ENCODE measurements around the gene MRPL27. TPM values are rescaled to one million over a fixed set of nuclear protein-coding genes. Genes with fewer than 3 reads are reported as not detected.

MRPL27 gene
- polyA plus RNA-seq, 1 donor from 2014 or later = 118 TPM

DNA sequence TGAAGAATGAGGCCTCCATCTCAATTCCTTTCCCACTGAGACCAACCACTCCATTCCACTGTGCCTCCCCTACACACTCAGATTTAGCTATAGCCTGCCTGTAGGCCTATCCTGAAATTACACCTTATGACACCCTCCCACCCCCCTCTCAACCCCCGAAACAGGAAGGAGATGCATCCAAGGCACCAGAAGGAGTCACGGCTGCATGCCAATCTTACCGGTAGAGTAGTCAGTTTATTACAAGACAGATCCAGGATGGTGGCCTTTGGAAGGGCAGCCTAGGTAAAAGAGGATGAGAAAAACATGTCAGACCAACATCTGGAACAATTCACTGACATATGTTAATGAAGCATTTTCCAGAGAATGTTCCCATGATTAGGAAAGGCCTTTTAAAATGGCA, 21.7 kb upstream of the MRPL27 start:
- Histone ChIP-seq H3K36me3 (ENCODE audit: insufficient read depth, low read length) (no peaks in the 10 kb centered on the region), H3K79me2 (replicated peaks; ENCODE audit: insufficient read depth, low read length) (peaks cover 15% of the 10 kb centered on the region), H3K4me2 (ENCODE audit: low read length) (no peak overlapping the region)

DNA sequence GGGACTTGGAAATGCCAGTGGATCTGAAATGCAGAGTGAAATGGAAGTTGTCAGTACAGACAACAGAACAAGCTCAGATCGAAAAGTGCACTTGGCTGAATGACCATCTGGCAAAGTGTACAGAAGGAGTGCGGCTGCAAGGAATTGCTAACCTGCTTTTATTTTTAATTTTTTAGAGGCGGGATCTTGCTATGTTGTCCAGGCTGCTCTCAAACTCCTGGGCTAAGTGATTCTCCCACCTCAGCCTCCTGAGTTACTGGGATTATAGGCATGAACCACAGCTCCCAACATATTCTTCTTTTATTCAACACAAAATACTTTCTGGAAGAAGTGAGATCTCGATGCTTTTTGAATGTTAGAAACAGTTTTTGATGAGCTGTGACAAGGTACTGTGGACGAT, 20.7 kb upstream of the MRPL27 start:
- H3K79me2 ChIP-seq (replicated peaks; ENCODE audit: insufficient read depth, low read length) = peaks cover 15% of the 10 kb centered on the region
- H4K20me1 ChIP-seq (ENCODE audit: insufficient read depth) = no peaks in the 10 kb centered on the region
- H3K27ac ChIP-seq (ENCODE audit: low read length) = no peak overlapping the region
- no peak overlapping the region for H3K4me2 ChIP-seq (ENCODE audit: low read length)
- no peaks in the 10 kb centered on the region for H3K9me3 ChIP-seq (ENCODE audit: low read length)
- H3F3A ChIP-seq (ENCODE audit: insufficient read depth, low read length, poor library complexity, severe bottlenecking) = no peaks in the 10 kb centered on the region
- no peak overlapping the region for H3K4me3 ChIP-seq (ENCODE audit: low read length)
- no peak overlapping the region for H2AFZ ChIP-seq (ENCODE audit: low read depth, low read length)
- H3K9ac ChIP-seq (ENCODE audit: low read length) = no peak overlapping the region
- no peaks in the 10 kb centered on the region for H3K9me2 ChIP-seq (ENCODE audit: insufficient read depth, low read length)
- H3K36me3 ChIP-seq (ENCODE audit: insufficient read depth, low read length) = no peaks in the 10 kb centered on the region
- TF ChIP-seq EP300 (conservative IDR thresholded peaks at IDR 0.05; ENCODE audit: poor library complexity, severe bottlenecking) (no peak), EZH2 (IDR thresholded peaks at IDR 0.05; ENCODE audit: borderline replicate concordance, insufficient read depth, low read length, poor library complexity, severe bottlenecking) (no peak), SMC3 (conservative IDR thresholded peaks at IDR 0.05; ENCODE audit: poor library complexity) (no peak), TAF1 (IDR thresholded peaks at IDR 0.05; ENCODE audit: low read depth) (no peak), POLR2AphosphoS5 (IDR thresholded peaks at IDR 0.05) (no peak), RAD21 (conservative IDR thresholded peaks at IDR 0.05) (no peak), MXI1 (conservative IDR thresholded peaks at IDR 0.05; ENCODE audit: poor library complexity, severe bottlenecking) (no peak)
- TF ChIP-seq, protein P1, sequence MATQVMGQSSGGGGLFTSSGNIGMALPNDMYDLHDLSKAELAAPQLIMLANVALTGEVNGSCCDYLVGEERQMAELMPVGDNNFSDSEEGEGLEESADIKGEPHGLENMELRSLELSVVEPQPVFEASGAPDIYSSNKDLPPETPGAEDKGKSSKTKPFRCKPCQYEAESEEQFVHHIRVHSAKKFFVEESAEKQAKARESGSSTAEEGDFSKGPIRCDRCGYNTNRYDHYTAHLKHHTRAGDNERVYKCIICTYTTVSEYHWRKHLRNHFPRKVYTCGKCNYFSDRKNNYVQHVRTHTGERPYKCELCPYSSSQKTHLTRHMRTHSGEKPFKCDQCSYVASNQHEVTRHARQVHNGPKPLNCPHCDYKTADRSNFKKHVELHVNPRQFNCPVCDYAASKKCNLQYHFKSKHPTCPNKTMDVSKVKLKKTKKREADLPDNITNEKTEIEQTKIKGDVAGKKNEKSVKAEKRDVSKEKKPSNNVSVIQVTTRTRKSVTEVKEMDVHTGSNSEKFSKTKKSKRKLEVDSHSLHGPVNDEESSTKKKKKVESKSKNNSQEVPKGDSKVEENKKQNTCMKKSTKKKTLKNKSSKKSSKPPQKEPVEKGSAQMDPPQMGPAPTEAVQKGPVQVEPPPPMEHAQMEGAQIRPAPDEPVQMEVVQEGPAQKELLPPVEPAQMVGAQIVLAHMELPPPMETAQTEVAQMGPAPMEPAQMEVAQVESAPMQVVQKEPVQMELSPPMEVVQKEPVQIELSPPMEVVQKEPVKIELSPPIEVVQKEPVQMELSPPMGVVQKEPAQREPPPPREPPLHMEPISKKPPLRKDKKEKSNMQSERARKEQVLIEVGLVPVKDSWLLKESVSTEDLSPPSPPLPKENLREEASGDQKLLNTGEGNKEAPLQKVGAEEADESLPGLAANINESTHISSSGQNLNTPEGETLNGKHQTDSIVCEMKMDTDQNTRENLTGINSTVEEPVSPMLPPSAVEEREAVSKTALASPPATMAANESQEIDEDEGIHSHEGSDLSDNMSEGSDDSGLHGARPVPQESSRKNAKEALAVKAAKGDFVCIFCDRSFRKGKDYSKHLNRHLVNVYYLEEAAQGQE (IDR thresholded peaks at IDR 0.05; ENCODE audit: borderline replicate concordance) = no peak
- TF ChIP-seq, protein P2, sequence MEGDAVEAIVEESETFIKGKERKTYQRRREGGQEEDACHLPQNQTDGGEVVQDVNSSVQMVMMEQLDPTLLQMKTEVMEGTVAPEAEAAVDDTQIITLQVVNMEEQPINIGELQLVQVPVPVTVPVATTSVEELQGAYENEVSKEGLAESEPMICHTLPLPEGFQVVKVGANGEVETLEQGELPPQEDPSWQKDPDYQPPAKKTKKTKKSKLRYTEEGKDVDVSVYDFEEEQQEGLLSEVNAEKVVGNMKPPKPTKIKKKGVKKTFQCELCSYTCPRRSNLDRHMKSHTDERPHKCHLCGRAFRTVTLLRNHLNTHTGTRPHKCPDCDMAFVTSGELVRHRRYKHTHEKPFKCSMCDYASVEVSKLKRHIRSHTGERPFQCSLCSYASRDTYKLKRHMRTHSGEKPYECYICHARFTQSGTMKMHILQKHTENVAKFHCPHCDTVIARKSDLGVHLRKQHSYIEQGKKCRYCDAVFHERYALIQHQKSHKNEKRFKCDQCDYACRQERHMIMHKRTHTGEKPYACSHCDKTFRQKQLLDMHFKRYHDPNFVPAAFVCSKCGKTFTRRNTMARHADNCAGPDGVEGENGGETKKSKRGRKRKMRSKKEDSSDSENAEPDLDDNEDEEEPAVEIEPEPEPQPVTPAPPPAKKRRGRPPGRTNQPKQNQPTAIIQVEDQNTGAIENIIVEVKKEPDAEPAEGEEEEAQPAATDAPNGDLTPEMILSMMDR (IDR thresholded peaks at IDR 0.05; ENCODE audit: poor library complexity, severe bottlenecking) = no peak
- H3K27me3 ChIP-seq (ENCODE audit: insufficient read depth, low read depth, low read length) = no peaks in the 10 kb centered on the region

More for the DNA sequence above, 21.7 kb upstream of the MRPL27 start:
- Histone ChIP-seq H3K27me3 (ENCODE audit: insufficient read depth, low read depth, low read length) (no peaks in the 10 kb centered on the region), H3K27ac (ENCODE audit: low read length) (no peak overlapping the region), H3K9me2 (ENCODE audit: insufficient read depth, low read length) (no peaks in the 10 kb centered on the region), H3K9me3 (ENCODE audit: low read length) (no peaks in the 10 kb centered on the region), H3K4me3 (ENCODE audit: low read length) (no peak overlapping the region), H2AFZ (ENCODE audit: low read depth, low read length) (no peak overlapping the region), H4K20me1 (ENCODE audit: insufficient read depth) (no peaks in the 10 kb centered on the region), H3F3A (ENCODE audit: insufficient read depth, low read length, poor library complexity, severe bottlenecking) (no peaks in the 10 kb centered on the region), H3K9ac (ENCODE audit: low read length) (no peak overlapping the region)
- TF ChIP-seq SMC3 (conservative IDR thresholded peaks at IDR 0.05; ENCODE audit: poor library complexity) (no peak), POLR2AphosphoS5 (IDR thresholded peaks at IDR 0.05) (no peak), RAD21 (conservative IDR thresholded peaks at IDR 0.05) (no peak), MXI1 (conservative IDR thresholded peaks at IDR 0.05; ENCODE audit: poor library complexity, severe bottlenecking) (no peak)
- TF ChIP-seq, protein P1 (IDR thresholded peaks at IDR 0.05; ENCODE audit: borderline replicate concordance) = no peak
